Neural cell (in vitro differentiated cells): ENCODE data around the gene ADAMTS6. TPM values are rescaled to one million over a fixed set of nuclear protein-coding genes. Genes with fewer than 3 reads are reported as not detected.

ENCODE experiments used
- H2AFZ ChIP-seq: fragments of 200-600, 300-800 bp; sonication (generic), shearing (Covaris generic); 2 replicates; pipeline ENCODE4 v1.6.0; 2014; ENCODE audit warnings: low read depth, mild to moderate bottlenecking, antibody characterized with exemption, low read length, moderate library complexity
- H3F3A ChIP-seq: fragments of 200-600 bp; shearing (Covaris generic); 2 replicates; pipeline ENCODE4 v1.6.1; 2016; ENCODE audit warnings: mild to moderate bottlenecking, moderate library complexity, mixed read lengths, antibody characterized with exemption, low read length; ENCODE audit not compliant: insufficient read depth, poor library complexity, severe bottlenecking
- H3K27ac ChIP-seq: fragments of 200-600, 300-800 bp; sonication (generic), shearing (Covaris generic); 2 replicates; pipeline ENCODE4 v1.5.1; 2014; ENCODE audit warnings: mild to moderate bottlenecking, low read length, moderate library complexity
- H3K27me3 ChIP-seq: fragments of 300-800, 200-600 bp; sonication (generic), shearing (Covaris generic); 2 replicates; pipeline ENCODE4 v1.6.0; 2014; ENCODE audit warnings: mild to moderate bottlenecking, low read depth, low read length, moderate library complexity; ENCODE audit not compliant: insufficient read depth
- H3K36me3 ChIP-seq: fragments of 300-800, 200-600 bp; sonication (generic), shearing (Covaris generic); 2 replicates; pipeline ENCODE4 v1.5.1; 2014; ENCODE audit warnings: mild to moderate bottlenecking, antibody characterized with exemption, low read length, moderate library complexity; ENCODE audit not compliant: insufficient read depth
- H3K4me2 ChIP-seq: fragments of 300-800, 200-600 bp; sonication (generic), shearing (Covaris generic); 2 replicates; pipeline ENCODE4 v1.6.0; 2014; ENCODE audit warnings: mild to moderate bottlenecking, low read length
- H3K4me3 ChIP-seq: fragments of 300-800, 200-600 bp; sonication (generic), shearing (Covaris generic); 2 replicates; pipeline ENCODE4 v1.5.1; 2014; ENCODE audit warnings: mild to moderate bottlenecking, low read length, moderate library complexity
- H3K79me2 ChIP-seq: fragments of 200-600 bp; shearing (Covaris generic); replicated peaks from 2 replicates; pipeline ENCODE4 v1.6.0; 2014; ENCODE audit warnings: mild to moderate bottlenecking, low read length, moderate library complexity; ENCODE audit not compliant: insufficient read depth
- H3K9ac ChIP-seq: fragments of 300-800, 200-600 bp; sonication (generic), shearing (Covaris generic); 2 replicates; pipeline ENCODE4 v1.6.1; 2016; ENCODE audit warnings: mild to moderate bottlenecking, low read length, mixed read lengths
- H3K9me2 ChIP-seq: fragments of 200-600 bp; shearing (Covaris generic); 2 replicates; pipeline ENCODE4 v1.6.1; 2016; ENCODE audit warnings: mild to moderate bottlenecking, low read length, mixed read lengths; ENCODE audit not compliant: insufficient read depth
- H3K9me3 ChIP-seq: fragments of 200-600, 300-800 bp; sonication (generic), shearing (Covaris generic); 2 replicates; pipeline ENCODE4 v1.6.1; 2016; ENCODE audit warnings: mild to moderate bottlenecking, mixed run types, low read length, moderate library complexity, mixed read lengths
- H4K20me1 ChIP-seq: fragments of 200-600 bp; shearing (Covaris generic); 2 replicates; pipeline ENCODE4 v1.6.1; 2016; ENCODE audit warnings: mild to moderate bottlenecking, mixed run types; ENCODE audit not compliant: insufficient read depth
- EP300 ChIP-seq: fragments of 450-650 bp; conservative IDR thresholded peaks from 2 replicates; pipeline ENCODE4 v1.6.1; 2014; ENCODE audit warnings: antibody characterized with exemption, mild to moderate bottlenecking, moderate library complexity; ENCODE audit not compliant: poor library complexity, severe bottlenecking
- EZH2 ChIP-seq: fragments of 200-600, 300-800 bp; shearing (Covaris generic), sonication (generic); IDR thresholded peaks from 2 replicates; pipeline ENCODE4 v1.6.1; 2014; ENCODE audit warnings: antibody characterized with exemption, low read length, borderline replicate concordance, mild to moderate bottlenecking; ENCODE audit not compliant: insufficient read depth, poor library complexity, severe bottlenecking
- MXI1 ChIP-seq: fragments of 450-650 bp; conservative IDR thresholded peaks from 2 replicates; pipeline ENCODE4 v1.6.1; 2014; ENCODE audit warnings: antibody characterized with exemption, mild to moderate bottlenecking; ENCODE audit not compliant: poor library complexity, severe bottlenecking
- POLR2AphosphoS5 ChIP-seq: IDR thresholded peaks from 2 replicates; pipeline ENCODE4 v1.6.1; 2012
- RAD21 ChIP-seq: fragments of 450-650 bp; conservative IDR thresholded peaks from 2 replicates; pipeline ENCODE4 v1.6.1; 2014; ENCODE audit warnings: antibody characterized with exemption, mild to moderate bottlenecking, moderate library complexity
- REST ChIP-seq: IDR thresholded peaks from 2 replicates; pipeline ENCODE4 v1.6.1; 2012; ENCODE audit warnings: borderline replicate concordance
- SMC3 ChIP-seq: fragments of 450-650 bp; conservative IDR thresholded peaks from 2 replicates; pipeline ENCODE4 v1.6.1; 2014; ENCODE audit warnings: antibody characterized with exemption, mild to moderate bottlenecking, moderate library complexity; ENCODE audit not compliant: poor library complexity
- TAF1 ChIP-seq: IDR thresholded peaks from 2 replicates; pipeline ENCODE4 v1.6.1; 2012; ENCODE audit warnings: low read depth
- polyA plus RNA-seq: library from polyadenylated mRNA; depleted of rRNA; stranded (reverse); fragments of >200 nt; gene quantifications from 2 replicates; pipeline ENCODE4 v1.2.3, GENCODE V29; 2014
- TF ChIP-seq, protein P1 (sequence below): fragments of 450-650 bp; IDR thresholded peaks from 2 replicates; pipeline ENCODE4 v1.5.1; 2014; ENCODE audit warnings: antibody characterized with exemption, mild to moderate bottlenecking, moderate library complexity; ENCODE audit not compliant: poor library complexity, severe bottlenecking

Gene ADAMTS6
- polyA plus RNA-seq, 1 donor from 2014 or later: 0.58 TPM

DNA sequence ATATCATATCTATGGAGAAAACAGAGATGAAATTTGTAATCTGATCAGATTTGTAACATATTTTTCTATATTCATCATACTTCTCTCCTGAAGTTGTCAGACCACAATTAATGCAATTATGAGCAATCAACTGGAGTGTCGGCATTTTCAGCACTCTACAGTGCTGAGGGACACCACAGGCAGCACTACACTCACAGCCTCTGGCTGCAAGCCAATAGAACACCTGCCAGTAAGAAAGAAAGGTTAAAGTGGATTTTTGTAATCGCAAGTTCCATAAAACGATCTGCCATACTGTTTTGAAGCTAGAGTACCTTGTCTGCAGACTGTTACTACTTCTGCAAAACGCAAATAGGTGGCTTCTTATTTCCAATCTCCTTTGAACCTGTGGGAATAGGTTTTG is 147.6 kb downstream of the ADAMTS6 start:
- H2AFZ ChIP-seq: no peak overlapping the region

DNA sequence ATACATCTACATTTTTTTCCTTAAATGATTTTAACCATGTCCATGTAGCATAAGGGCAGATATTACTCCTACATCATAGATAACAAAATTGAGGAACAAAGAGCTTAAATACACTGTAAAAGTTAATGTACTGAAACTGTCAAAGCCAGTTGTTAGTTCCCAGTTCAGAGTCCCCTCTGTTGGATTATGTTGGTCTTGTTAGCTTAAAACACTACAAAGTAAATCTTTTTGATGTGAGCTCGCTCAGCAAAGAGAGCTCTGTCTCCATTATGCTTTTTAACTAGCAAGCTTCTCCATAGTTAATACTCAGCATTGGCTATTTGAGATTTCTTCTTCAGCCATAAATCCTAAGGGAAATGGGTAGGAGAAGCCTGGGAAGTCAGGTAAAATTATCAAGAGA is 149.1 kb downstream of the ADAMTS6 start:
- Histone ChIP-seq H3K79me2 (no peaks in the 10 kb centered on the region), H3K4me2 (no peak overlapping the region), H3K4me3 (no peak overlapping the region), H3K36me3 (no peaks in the 10 kb centered on the region), H4K20me1 (no peaks in the 10 kb centered on the region), H3K9me3 (no peaks in the 10 kb centered on the region), H3K9ac (no peak overlapping the region), H3K27me3 (no peaks in the 10 kb centered on the region), H2AFZ (no peak overlapping the region), H3K27ac (no peak overlapping the region), H3F3A (no peaks in the 10 kb centered on the region), H3K9me2 (no peaks in the 10 kb centered on the region)
- no peak for TF ChIP-seq REST
- TF ChIP-seq POLR2AphosphoS5: no peak

More for the DNA sequence above, 147.6 kb downstream of the ADAMTS6 start:
- Histone ChIP-seq H3F3A (no peaks in the 10 kb centered on the region), H3K9me2 (no peaks in the 10 kb centered on the region), H3K27me3 (no peaks in the 10 kb centered on the region), H3K36me3 (no peaks in the 10 kb centered on the region), H3K4me2 (no peak overlapping the region), H3K27ac (no peak overlapping the region), H3K79me2 (no peaks in the 10 kb centered on the region), H3K9ac (no peak overlapping the region), H3K4me3 (no peak overlapping the region), H4K20me1 (no peaks in the 10 kb centered on the region), H3K9me3 (no peaks in the 10 kb centered on the region)
- TF ChIP-seq EZH2 (no peak), TAF1 (no peak), SMC3 (no peak), REST (no peak), POLR2AphosphoS5 (no peak), RAD21 (no peak), EP300 (no peak), MXI1 (no peak)
- TF ChIP-seq, protein P1, sequence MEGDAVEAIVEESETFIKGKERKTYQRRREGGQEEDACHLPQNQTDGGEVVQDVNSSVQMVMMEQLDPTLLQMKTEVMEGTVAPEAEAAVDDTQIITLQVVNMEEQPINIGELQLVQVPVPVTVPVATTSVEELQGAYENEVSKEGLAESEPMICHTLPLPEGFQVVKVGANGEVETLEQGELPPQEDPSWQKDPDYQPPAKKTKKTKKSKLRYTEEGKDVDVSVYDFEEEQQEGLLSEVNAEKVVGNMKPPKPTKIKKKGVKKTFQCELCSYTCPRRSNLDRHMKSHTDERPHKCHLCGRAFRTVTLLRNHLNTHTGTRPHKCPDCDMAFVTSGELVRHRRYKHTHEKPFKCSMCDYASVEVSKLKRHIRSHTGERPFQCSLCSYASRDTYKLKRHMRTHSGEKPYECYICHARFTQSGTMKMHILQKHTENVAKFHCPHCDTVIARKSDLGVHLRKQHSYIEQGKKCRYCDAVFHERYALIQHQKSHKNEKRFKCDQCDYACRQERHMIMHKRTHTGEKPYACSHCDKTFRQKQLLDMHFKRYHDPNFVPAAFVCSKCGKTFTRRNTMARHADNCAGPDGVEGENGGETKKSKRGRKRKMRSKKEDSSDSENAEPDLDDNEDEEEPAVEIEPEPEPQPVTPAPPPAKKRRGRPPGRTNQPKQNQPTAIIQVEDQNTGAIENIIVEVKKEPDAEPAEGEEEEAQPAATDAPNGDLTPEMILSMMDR: no peak
